ENCODE results near the gene PGAM2.

PGAM2 gene

DNA sequence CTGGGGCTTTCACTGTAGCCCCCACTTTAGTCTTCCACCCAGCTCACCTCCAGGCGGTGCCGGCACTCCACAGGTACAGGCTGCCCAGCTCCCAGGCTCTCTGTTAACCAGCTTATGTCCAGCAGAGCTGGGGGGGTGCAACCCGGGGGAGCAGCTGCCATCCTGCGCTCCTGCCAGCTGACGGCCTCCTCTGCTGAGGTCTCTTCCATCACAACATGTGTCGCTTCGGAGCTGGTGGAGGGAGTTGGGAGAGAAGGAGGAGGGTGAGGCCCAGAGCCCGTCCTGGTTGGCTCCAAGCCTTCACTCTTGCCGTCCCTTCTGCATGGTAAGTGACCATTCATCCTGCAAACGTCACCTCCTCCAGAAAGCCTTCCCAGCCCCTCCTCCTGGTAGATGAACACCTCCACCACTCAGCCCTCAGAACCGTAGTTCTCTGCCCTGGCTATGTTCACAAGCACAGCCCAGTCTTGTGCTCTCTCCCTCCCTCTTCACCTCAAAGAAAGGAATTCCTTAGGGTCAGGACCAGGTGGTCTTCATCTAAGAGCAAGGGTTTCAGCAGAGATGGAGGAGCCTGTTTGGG lies 15.4 kb upstream of the PGAM2 start:
- TF ChIP-seq SIN3A (IDR thresholded peaks at IDR 0.05; ENCODE audit: borderline replicate concordance, insufficient read depth, low read length), result no peak
- no peak for TF ChIP-seq POLR2AphosphoS5 (IDR thresholded peaks at IDR 0.05; ENCODE audit: low read depth, low read length)
- TF ChIP-seq FOXP2 (optimal IDR thresholded peaks at IDR 0.05; ENCODE audit: borderline replicate concordance, extremely low read depth, extremely low read length, insufficient read depth), result no peak
- TF ChIP-seq, protein P1, sequence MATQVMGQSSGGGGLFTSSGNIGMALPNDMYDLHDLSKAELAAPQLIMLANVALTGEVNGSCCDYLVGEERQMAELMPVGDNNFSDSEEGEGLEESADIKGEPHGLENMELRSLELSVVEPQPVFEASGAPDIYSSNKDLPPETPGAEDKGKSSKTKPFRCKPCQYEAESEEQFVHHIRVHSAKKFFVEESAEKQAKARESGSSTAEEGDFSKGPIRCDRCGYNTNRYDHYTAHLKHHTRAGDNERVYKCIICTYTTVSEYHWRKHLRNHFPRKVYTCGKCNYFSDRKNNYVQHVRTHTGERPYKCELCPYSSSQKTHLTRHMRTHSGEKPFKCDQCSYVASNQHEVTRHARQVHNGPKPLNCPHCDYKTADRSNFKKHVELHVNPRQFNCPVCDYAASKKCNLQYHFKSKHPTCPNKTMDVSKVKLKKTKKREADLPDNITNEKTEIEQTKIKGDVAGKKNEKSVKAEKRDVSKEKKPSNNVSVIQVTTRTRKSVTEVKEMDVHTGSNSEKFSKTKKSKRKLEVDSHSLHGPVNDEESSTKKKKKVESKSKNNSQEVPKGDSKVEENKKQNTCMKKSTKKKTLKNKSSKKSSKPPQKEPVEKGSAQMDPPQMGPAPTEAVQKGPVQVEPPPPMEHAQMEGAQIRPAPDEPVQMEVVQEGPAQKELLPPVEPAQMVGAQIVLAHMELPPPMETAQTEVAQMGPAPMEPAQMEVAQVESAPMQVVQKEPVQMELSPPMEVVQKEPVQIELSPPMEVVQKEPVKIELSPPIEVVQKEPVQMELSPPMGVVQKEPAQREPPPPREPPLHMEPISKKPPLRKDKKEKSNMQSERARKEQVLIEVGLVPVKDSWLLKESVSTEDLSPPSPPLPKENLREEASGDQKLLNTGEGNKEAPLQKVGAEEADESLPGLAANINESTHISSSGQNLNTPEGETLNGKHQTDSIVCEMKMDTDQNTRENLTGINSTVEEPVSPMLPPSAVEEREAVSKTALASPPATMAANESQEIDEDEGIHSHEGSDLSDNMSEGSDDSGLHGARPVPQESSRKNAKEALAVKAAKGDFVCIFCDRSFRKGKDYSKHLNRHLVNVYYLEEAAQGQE (IDR thresholded peaks at IDR 0.05; ENCODE audit: insufficient read depth in 1 of 2, low read depth in 2 of 2, low read length in 2 of 2), result no peak
- TF ChIP-seq TAF1 (IDR thresholded peaks at IDR 0.05; ENCODE audit: borderline replicate concordance, insufficient read depth, low read length), result no peak

- TF ChIP-seq, protein P1 (IDR thresholded peaks at IDR 0.05; ENCODE audit: insufficient read depth in 1 of 2, low read depth in 2 of 2, low read length in 2 of 2), result no peak
- TF ChIP-seq SIN3A (IDR thresholded peaks at IDR 0.05; ENCODE audit: borderline replicate concordance, insufficient read depth, low read length) (no peak), POLR2AphosphoS5 (IDR thresholded peaks at IDR 0.05; ENCODE audit: low read depth, low read length) (no peak), TAF1 (IDR thresholded peaks at IDR 0.05; ENCODE audit: borderline replicate concordance, insufficient read depth, low read length) (no peak), FOXP2 (optimal IDR thresholded peaks at IDR 0.05; ENCODE audit: borderline replicate concordance, extremely low read depth, extremely low read length, insufficient read depth) (no peak)
Measured at GRCh38 chr7:44080118-44080517, 14.8 kb upstream of the PGAM2 start.

GRCh38 chr7:44079331-44080021 lies 14.1 kb upstream of the PGAM2 start:
- TF ChIP-seq SIN3A (IDR thresholded peaks at IDR 0.05; ENCODE audit: borderline replicate concordance, insufficient read depth, low read length) (no peak), TAF1 (IDR thresholded peaks at IDR 0.05; ENCODE audit: borderline replicate concordance, insufficient read depth, low read length) (no peak), FOXP2 (optimal IDR thresholded peaks at IDR 0.05; ENCODE audit: borderline replicate concordance, extremely low read depth, extremely low read length, insufficient read depth) (no peak), POLR2AphosphoS5 (IDR thresholded peaks at IDR 0.05; ENCODE audit: low read depth, low read length) (no peak)
- TF ChIP-seq, protein P1 (IDR thresholded peaks at IDR 0.05; ENCODE audit: insufficient read depth in 1 of 2, low read depth in 2 of 2, low read length in 2 of 2), result no peak

DNA sequence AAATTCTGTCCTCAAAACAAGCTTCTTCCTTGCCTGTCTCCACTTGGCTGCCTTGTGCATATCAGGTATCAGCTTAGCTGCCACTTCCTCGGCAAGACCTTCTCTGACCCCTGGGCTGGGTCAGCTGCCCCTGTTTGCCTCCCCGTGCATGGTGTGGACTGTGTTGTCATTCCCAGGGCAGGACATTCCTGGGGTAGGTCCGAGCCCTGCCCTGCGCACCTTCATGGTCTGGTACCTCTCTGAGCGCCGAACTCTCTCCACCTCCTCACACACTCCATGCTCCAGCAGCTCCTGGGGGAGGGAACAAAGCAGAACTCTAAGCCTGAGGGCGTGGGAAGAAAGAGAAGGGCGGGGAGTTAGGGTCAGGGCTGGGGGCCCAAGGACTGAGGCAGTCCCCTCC lies 13.2 kb upstream of the PGAM2 start:
- TF ChIP-seq POLR2AphosphoS5 (IDR thresholded peaks at IDR 0.05; ENCODE audit: low read depth, low read length), result no peak
- TF ChIP-seq, protein P1 (IDR thresholded peaks at IDR 0.05; ENCODE audit: insufficient read depth in 1 of 2, low read depth in 2 of 2, low read length in 2 of 2), result no peak
- TF ChIP-seq TAF1 (IDR thresholded peaks at IDR 0.05; ENCODE audit: borderline replicate concordance, insufficient read depth, low read length), result no peak
- TF ChIP-seq SIN3A (IDR thresholded peaks at IDR 0.05; ENCODE audit: borderline replicate concordance, insufficient read depth, low read length), result no peak
- TF ChIP-seq FOXP2 (optimal IDR thresholded peaks at IDR 0.05; ENCODE audit: borderline replicate concordance, extremely low read depth, extremely low read length, insufficient read depth), result no peak

Measured in PFSK-1 (cell line).